ENCODE measurements around the gene ABLIM3.

The ABLIM3 gene

GRCh38 chr5:149156435-149157083 is 15.3 kb downstream of the ABLIM3 start:
- DNase-seq: no peak

GRCh38 chr5:149157330-149157729 is 16.0 kb downstream of the ABLIM3 start:
- DNase-seq: no peak

- DNase-seq: no peak
Measured at GRCh38 chr5:149160291-149160787, 19.0 kb downstream of the ABLIM3 start.

GRCh38 chr5:149161026-149161687 is 19.9 kb downstream of the ABLIM3 start:
- peak in 4 of 56 donors; percentile 3 to 26 (median 6) for DNase-seq

GRCh38 chr5:149161850-149162249 is 20.6 kb downstream of the ABLIM3 start:
- DNase-seq: no peak

GRCh38 chr5:149162401-149163084 is 21.2 kb downstream of the ABLIM3 start:
- DNase-seq: no peak

GRCh38 chr5:149164731-149165130 is 23.4 kb downstream of the ABLIM3 start:
- DNase-seq: no peak

GRCh38 chr5:149166128-149166527 is 24.8 kb downstream of the ABLIM3 start:
- DNase-seq: no peak

GRCh38 chr5:149166591-149167100 is 25.4 kb downstream of the ABLIM3 start:
- no peak for DNase-seq

- no peak for DNase-seq
Measured at GRCh38 chr5:149168276-149168906, 27.1 kb downstream of the ABLIM3 start.

GRCh38 chr5:149170299-149170698 is 29.0 kb downstream of the ABLIM3 start:
- no peak for DNase-seq

- DNase-seq: no peak
Measured at GRCh38 chr5:149172261-149172660, 31.0 kb downstream of the ABLIM3 start.

GRCh38 chr5:149172709-149173505 is 31.6 kb downstream of the ABLIM3 start:
- no peak for DNase-seq

- DNase-seq: peak in 1 of 56 donors; percentile 24
Measured at GRCh38 chr5:149174847-149175234, 33.5 kb downstream of the ABLIM3 start.

- peak in 3 of 56 donors; percentile 4 to 21 (median 7) for DNase-seq
Measured at GRCh38 chr5:149175346-149176105, 34.2 kb downstream of the ABLIM3 start.

- no peak for DNase-seq
Measured at GRCh38 chr5:149177339-149177843, 36.1 kb downstream of the ABLIM3 start.

GRCh38 chr5:149177911-149178565 is 36.7 kb downstream of the ABLIM3 start:
- no peak for DNase-seq

- DNase-seq: no peak
Measured at GRCh38 chr5:149181732-149182131, 40.4 kb downstream of the ABLIM3 start.

- DNase-seq: no peak
Measured at GRCh38 chr5:149182241-149182640, 40.9 kb downstream of the ABLIM3 start.
